HG03521 (cell line): ENCODE results near the gene ZKSCAN1.

Experiments
- ATAC-seq: cut with Tn5 transposase; IDR thresholded peaks from one replicate; pipeline ENCODE4 v1.9.1; 2021; ENCODE audit warnings: mild to moderate bottlenecking, moderate library complexity; ENCODE audit not compliant: unreplicated experiment

Gene ZKSCAN1

DNA sequence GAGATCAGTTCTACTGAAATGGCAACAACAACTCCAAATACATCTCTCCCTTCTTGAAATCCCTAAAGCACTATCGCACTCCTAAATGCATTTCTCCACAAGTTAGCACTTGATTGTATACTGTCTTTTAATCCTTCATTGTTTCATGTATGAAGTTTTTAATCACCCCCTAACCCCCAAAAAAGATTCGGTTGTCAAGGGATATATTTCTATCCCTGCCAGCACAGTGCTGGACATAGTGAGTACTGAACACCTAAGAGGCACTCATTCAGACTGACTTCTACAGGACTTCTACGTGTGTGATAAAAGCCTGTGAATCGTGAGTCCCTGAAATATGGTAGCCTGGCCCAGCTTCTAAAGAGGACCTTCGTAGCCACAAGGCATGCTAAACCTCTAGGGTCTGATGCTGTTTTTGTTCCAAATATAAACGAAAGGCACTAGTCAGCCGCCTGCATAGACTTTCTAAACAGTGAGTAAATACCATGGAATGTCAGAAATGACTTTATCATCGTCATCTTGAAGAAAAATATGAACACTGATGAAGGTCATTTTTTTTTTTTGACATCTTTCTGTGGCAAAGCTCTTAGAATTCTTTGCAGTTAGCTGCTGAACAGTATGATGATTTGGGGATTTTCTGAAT lies 19.6 kb downstream of the ZKSCAN1 start:
- no peak for ATAC-seq

DNA sequence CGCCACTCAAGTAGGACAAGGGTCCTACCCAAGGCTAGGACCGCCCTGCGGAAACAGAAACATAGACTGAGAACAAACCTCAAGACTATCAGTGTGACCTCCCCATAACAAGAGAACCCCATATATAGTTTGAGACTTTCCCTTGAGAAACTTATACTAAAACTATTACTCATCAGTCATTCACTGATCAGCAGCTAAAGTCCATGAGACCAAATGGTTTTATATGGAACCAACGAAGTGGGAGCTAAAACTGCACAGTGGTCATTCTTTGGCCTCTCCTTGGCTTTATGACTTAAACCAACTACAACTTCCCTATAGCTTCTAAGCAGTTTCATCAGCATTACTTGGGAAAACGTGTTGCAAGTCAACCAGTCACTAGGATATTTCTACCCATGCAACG lies 20.5 kb downstream of the ZKSCAN1 start:
- ATAC-seq, result no peak

DNA sequence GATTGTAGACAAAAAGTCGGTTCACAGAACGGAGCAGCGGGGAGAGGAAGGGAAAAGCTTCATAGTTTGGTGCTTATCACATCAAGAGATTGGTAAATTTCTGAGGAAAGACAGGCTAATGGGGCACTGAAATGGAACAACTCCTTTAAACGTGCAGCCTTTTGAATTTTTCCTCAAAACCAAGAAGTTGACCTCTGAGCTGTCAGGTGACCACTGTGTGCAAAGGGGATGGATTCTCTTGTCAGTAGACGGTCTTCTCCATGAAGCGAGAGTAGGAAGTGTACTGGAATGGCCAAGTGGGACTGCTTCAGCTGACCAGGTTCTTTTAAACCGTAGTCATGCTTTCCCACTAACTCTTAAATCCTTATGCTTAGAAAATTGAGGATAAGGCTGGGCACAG lies 22.9 kb downstream of the ZKSCAN1 start:
- ATAC-seq, result no peak

DNA sequence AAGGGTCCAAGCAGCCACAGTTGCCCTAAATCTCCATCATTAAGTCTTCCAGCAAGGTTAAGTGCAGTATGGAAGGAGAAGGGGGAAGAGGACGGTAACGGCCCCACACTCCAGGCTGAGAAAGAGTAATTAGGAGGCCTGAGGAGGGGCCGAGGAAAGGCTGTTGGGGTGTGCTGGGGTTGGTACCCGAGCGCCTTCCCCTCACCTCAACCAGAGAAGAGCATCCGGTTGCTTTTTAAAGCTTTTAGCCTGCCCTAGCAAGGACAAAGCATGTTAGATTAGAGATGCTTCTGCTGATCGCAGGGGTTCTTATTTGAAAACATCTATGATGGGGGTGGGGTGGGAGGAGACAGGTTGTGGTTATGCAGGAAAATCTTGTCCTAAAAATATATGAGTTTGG lies 25.2 kb downstream of the ZKSCAN1 start:
- ATAC-seq, result no peak

DNA sequence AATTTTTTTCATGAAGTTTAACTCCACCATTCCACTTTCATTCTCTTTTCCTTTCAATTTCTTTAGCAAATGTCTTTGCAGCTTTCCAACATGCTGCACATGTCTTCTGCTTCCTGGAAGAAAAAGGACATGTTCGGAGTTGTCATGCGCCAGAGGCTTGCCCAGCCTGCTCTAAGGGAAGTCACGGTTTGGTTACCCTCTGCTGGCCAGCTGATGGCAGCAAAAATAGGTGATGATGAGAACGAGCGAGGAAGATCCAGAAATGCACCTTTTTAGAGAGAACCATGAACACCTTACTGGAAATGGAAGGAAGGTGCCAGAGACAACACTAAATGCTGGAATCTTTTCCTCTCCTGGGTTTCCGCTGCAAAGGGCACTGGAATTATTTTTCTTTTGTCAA lies 29.3 kb downstream of the ZKSCAN1 start:
- no peak for ATAC-seq

DNA sequence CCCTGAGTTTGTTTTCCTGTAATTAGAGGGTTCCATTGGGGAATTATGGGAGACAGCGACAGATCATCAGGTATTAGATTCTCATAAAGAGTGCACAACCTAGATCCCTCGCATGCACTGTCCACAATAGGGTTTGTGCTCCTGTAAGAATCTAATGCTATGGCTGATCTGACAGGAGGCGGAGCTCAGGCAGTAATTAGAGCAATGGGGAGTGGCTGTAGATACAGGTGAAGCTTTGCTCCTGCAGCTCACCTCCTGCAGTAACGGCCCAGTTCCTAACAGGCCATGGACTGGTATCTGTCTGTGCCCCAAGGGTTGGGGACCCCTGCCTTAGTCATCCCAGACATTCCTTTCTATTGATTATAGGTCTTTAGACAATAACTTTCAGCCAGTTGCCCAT lies 33.3 kb downstream of the ZKSCAN1 start:
- ATAC-seq, result no peak

DNA sequence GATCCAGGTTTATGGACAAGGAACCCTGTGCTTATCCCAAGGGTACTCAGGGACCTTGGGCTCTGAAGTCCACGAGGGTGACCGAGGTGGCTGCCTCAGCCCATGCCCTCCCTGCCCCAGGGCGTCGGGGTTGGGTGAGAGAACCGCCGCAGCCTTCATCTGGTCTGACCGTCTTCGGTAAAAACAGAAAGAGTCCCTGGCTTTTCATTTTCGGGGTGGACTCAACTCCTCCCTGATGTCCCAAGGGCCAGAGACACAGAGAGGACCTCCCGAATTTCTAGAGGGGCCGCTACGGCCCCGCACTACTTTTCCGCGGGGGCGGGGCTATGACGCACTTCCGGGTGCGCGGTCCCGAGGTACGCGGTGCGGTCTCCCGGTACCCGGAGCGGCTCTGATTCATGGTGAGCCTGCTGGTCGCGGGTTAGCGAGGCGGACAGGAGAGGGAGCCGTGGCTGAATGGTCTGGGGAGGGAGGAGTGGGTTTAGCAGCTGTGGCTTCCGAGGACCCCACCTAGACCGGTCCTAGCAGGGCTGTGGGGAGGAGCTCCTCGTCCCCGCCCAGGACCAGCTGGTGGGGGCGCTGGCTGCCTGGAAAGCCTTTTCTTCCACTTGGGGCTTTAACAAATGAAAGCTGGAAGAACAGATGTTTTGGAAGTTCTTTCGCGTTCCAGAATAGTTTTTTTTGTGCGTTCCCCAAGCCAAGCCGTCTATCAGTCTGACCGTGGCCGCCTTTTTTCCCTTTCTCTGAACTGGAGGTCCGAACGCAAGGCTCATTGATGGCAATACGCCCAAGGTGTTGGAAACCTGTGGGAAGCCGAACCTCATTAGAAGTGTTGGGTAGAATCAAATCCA lies 34.3 kb downstream of the ZKSCAN1 start, which contains the start of gene ZSCAN21:
Gene ZSCAN21 (plus strand): TSS at position 334 of the 851 bp plus-strand sequence. CDS start 7,233 bp downstream, outside the sequence.
- peak; percentile 89 for ATAC-seq

DNA sequence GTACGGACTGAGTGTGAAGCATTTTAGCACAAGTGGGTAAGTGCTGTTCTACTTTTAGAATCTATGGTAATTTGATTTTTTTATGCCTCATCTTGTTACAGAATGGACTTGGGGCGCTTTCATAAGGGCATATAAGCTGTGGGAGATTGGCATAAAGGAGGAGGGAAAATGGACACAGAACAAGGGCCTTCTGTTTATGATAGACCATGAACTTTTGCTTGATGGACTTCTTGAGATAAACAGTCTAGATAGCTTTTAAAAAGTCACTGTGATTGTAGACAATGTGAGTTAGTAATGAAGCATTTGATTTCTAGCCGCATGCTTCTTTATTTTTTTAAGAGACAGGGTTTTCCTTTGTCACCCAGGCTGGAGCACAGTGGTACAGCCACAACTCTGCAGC lies 36.2 kb downstream of the ZKSCAN1 start:
- ATAC-seq, result no peak

DNA sequence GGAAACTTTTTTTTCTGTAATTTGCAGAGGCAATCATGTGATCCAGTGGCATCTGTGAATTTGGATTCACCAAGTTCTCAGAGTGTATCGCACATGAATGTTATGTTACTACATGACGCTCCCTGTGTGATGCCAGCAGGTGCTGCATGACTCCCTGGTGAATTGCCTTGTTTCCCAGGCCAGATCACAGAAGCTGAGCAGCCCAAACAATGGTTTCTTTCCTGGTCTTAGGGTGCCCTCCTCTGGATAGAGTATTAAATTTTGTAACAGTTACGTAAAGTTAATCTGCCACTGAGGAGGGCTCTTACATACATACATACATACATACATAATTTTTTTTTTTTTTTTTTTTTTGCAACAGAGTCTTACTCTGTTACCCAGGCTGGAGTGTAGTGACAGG lies 37.8 kb downstream of the ZKSCAN1 start:
- no peak for ATAC-seq

DNA sequence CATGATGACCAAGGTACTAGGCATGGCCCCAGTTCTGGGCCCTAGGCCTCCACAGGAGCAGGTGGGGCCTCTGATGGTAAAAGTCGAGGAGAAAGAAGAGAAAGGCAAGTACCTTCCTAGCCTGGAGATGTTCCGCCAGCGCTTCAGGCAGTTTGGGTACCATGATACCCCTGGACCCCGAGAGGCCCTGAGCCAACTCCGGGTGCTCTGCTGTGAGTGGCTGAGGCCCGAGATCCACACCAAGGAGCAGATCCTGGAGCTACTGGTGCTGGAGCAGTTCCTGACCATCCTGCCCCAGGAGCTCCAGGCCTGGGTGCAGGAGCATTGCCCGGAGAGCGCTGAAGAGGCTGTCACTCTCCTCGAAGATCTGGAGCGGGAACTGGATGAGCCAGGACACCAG lies 41.6 kb downstream of the ZKSCAN1 start:
- no peak for ATAC-seq

DNA sequence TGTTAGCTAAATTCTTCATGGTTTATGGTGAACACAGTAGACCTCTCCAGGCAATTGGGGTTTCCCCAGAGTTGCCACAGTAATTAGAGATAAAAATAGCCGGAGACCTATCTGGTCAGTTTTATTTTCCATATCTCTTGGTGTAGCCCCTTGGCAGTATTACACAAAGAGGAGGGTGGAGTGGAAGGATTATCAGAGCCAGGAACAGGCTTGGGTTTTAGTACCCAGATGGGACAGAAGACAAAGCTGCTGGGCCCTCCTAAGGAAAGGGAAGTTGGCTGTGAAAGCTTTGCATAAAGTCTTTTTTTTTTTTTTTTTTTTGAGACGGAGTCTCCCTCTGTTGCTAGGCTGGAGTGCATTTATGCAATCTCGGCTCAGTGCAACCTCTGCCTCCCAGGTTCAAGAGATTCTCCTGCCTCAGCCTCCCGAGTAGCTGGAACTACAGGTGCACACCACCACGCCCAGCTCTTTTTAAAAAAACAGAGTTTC lies 43.9 kb downstream of the ZKSCAN1 start:
- no peak for ATAC-seq

DNA sequence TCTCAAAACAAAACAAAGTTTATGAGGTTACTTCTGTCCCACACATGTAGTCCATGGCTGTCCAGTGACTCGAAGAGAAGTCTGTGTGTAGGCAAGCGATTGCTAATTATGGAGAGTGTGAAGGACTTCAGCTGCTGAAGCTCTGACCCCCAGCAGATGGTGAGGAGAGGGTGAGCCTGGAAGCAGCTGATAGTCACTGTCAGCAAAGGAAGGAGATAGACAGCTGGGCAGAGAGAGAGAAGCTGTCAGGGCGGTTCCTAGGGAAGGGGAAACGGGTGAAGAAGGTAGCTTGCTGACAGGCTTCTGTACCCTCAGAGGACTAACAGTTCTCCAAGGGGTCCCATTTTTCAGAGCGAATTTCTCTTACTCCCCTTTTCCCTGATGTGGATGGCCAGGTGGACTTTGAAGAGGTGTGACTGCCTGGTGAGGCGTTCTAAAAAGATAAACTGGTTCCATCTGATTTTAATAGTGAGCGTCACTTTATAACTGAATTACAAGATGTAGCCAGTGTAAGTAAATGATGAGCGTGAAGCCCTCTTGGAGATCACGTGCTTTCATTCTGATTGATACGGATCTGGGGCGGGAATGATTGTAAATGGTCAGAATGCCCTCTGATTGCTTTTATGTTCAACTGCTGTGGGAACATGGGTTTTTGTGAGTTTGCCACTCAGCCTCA lies 46.3 kb downstream of the ZKSCAN1 start:
- ATAC-seq, result no peak

DNA sequence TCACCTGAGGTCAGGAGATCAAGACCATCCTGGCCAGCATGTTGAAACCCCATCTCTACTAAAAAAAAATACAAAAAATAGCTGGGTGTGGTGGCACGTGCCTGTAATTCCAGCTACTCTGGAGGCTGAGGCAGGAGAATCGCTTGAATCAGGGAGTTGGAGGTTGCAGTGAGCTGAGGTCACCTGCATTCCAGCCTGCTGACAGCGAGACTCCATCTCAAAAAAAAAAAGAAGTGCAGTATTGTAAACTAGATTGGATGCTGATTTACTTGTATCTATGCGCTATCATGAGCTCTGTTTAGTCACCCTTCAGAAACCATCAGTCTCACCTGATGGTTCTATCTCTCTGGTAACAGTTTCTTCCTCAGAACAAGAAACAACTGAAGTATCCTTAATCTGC lies 48.0 kb downstream of the ZKSCAN1 start:
- ATAC-seq, result no peak

DNA sequence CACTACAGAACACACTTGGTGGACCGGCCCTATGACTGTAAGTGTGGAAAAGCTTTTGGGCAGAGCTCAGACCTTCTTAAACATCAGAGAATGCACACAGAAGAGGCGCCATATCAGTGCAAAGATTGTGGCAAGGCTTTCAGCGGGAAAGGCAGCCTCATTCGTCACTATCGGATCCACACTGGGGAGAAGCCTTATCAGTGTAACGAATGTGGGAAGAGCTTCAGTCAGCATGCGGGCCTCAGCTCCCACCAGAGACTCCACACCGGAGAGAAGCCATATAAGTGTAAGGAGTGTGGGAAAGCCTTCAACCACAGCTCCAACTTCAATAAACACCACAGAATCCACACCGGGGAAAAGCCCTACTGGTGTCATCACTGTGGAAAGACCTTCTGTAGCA lies 48.8 kb downstream of the ZKSCAN1 start:
- ATAC-seq, result no peak

DNA sequence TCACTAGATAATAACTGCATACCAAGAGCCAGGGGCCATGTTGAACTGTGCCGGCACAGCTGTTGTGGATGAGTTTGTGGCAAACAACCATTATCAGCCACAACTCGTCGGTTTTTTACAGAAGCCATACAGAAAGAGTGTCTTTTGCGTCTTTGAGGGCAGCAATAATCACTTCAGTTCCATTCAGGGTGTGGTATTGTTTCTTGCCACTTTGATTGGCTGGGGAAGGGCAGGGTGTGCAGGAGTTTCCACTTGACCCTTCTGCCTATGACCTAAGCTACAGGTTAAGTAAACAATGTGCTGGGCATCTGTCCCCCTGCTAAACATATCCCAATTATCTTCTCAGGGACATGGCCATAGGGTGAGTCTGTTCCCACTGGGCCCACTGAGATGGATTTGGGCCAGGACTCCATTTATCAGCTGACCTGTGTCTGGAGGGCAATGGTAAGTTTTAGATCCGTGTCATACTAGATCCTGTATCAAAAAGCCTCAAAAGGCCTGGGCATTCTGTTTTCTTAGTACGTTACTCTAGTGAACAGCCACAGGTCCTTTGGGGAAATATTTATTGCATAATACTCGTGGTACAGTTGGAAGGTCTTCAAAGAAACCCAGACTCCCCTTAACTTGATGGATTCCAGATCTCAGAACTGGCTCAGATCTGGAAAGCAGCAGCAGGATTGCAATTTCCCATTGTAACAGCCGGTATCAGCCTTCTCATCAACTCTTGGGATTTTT lies 50.2 kb downstream of the ZKSCAN1 start:
- no peak for ATAC-seq

DNA sequence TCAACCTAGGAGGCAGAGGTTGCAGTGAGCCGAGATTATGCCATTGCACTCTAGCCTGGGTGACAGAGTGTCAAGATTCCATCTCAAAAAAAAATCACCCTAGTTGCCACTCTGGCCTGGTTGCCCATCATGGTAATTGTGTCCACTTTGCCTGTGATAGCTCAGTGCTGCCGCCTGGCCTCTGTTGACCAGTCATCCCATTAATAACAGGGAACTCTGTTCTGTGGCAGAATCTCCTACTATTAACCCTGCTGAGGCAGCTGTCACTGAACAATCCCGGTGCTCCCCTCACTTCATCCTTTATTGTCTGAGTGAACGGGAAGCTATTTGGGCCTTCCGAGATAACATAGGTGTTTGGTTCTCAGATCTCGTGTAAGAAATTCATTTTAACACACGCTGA lies 51.6 kb downstream of the ZKSCAN1 start:
- ATAC-seq, result no peak

DNA sequence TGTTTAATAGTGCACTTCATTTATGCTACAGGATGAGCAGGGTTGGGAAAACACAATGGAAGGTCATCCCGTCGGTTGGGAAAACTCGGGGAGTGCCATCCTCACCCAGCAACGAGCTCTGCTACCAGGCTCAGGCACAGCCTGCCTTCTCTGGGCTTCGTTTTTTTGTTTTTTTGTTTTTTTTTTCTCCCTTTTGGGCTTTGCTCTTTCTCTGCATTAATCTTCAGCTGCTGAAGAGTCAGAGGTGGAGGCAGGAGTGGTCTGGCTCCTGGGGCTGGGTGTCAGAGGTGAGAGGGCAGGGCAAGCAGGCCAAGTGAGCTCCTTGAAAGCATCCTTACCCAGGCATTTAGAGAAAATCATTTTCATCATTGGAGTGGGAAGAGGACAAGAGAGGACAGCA lies 54.6 kb downstream of the ZKSCAN1 start:
- no peak for ATAC-seq

DNA sequence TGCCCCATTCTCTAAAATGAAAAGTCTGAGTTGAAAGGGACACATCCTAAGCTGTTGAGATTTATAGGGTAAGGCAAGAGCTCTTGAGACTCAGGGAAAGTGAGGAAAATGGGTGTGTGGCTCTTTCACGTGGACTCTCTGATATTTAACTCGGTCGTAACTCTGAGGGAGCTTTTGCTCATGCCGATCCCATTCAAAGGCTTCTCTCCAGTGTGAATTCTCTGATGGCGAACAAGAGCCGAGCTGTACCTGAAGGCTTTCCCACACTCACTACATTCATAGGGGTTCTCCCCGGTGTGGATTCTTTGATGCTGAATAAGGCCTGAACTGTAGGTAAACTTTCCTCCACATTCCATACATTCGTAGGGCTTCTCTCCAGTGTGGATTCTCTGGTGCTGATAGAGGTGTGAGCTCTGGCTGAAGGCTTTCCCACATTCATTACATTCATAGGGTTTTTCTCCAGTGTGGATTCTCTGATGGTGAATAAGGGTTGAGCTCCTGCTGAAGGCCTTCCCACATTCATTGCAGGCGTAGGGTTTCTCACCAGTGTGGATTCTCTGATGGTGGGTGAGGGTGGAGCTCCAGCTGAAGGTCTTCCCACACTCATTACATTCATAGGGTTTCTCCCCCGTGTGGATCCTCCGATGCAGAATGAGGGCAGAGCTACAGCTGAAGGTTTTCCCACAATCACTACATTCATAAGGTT lies 55.8 kb downstream of the ZKSCAN1 start:
- no peak for ATAC-seq

DNA sequence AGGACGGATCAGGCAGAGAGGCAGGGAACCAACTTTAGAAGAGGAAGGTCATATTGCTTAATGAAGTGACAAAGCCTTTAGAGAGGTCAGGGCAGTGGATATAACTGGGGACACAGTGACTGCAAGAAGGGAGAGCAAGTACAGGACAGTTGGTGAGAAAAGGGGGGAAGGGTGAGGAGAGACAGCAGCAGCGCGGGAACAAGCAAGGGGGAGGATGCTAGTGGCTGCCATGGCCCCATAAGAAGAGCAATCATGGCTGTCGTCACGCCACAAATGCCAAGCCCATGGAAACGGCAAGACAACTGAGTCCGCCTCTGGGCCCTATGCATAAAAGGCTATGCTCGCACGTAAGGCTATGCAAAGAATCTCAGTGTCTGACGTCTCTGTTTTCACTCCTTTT lies 57.1 kb downstream of the ZKSCAN1 start:
- no peak for ATAC-seq

DNA sequence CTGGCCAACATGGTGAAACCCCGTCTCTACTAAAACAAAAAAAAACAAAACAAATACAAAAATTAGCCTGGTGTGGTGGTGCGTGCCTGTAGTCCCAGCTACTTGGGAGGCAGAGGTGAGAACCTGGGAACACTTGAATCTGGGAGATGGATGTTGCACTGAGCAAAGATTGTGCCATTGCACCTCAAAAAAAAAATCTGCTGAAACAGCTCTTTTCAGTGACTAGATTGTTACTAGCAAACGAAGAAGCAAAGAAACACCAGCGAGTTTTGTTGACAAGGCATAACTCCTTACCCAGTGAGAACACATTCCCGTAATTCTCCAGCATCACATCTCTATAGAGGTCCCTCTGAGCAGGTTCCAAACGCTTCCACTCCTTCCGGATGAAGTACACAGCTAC lies 59.4 kb downstream of the ZKSCAN1 start:
- no peak for ATAC-seq
